SIG-M5 treated with dmso at 0.1 percent for 504 hours (cell line): ENCODE data around the gene RBM15.

Experiments
- DNase-seq: peaks from one replicate; lab custom pipeline; 2025; ENCODE audit not compliant: unreplicated experiment; lab: John Stamatoyannopoulos, UW

Gene RBM15

DNA sequence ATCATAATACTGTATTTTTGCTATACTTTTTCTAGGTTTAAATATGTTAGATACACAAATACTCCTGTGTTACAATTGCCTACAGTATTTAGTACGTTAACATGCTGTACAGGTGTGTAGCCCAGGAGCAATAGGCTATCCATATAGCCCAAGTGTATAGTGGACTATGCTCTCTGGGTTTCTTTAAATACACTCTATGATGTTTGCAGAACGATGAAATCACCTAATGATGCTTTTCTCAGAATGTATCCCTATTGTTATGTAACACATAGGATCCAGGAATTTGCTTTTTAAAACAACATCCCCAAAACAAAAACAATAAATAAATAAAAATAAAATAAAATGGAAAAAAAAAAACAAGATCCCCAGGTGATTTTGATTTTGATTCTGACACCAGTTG is 18.1 kb upstream of the RBM15 start:
- DNase-seq = no peak

DNA sequence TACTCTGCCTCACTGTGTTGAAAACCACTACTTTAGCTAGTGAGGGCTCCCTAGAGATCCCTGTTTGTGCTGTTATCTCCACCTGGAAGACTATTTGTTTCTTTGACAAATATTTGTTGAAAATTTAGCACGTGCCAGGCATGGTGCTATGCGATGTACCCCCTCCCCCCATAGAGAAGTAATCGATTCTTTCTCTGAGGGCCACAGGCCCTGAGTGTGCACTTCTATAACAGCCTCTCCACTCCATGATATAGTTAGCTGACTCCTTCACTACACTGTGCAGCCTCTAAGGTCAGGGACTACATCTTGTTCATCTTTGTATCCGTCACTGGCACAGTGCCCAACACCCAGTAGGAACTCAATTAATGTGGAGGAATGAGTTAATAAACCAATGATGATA is 17.3 kb upstream of the RBM15 start:
- DNase-seq = no peak

DNA sequence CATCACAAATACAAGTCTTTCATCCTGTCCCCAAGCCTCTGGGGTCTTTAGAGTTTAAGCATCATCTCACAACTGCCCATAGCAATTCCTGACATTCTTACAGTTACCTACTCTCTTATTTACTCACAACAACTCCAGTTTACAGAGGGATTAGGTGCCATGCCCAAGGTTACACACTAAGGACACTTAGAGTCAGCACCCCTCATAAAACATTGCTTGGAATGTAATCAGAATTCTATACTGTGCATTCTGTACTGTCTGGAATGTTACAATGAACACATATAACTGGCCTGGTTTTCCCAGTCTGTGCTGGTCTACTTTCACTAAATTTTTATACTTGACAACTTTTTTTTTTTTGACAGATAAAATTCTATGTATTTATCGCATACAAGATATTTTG is 14.5 kb upstream of the RBM15 start:
- no peak for DNase-seq

DNA sequence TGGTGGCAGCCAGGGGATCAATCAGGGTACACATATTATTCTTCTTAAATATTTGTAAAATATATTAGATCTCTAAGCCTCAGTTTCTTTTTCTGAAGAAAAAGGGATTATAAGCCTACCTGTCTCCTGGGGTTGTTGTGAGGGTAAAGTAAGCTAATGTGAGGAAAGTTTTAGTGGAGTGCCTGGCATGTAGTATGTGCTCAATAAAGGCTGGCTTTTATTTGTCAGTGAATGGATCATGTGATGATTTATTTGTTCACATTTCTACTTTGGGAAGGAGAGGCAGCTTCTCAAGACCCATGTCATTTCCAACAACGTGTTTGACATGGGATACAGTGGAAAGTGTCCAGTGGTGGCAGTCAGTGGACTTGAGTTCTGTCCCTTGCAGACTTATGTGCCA is 12.4 kb upstream of the RBM15 start:
- no peak for DNase-seq

DNA sequence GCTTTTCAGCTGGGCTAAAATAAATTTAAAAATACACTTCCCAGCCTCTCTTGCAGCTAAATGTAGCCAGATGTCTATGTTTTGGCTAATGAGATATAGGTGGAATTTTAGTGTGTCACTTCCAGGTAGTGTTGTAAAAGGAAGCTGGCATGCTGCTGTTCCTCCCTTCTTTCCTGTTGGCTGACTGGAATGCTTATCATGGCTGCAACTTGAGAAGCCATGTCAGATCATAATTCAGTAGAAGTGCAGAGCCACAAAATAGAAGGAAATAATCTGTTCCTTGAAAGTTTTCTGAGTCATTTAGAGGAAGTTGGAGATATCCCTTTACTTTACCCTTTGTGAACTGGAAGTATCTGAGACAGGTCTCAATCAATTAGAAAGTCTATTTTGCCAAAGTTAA is 10.9 kb upstream of the RBM15 start:
- DNase-seq = no peak

DNA sequence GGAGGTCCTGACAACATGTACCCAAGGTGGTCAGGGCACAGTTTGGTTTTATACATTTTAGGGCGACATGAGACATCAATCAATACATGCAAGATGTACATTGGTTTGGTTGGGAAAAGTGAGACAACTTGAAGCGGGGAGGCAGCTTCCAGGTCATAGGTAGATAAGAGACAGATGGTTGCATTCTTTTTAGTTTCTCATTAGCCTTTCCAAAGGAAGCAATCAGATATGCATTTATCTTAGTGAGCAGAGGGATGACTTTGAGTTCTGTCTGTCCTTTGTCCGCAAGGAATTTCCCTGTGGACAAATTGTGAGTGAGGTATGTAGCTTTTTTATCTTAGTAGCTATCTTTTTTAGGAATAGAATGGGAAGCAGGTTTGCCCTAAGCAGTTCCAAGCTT is 10.5 kb upstream of the RBM15 start:
- DNase-seq = no peak

DNA sequence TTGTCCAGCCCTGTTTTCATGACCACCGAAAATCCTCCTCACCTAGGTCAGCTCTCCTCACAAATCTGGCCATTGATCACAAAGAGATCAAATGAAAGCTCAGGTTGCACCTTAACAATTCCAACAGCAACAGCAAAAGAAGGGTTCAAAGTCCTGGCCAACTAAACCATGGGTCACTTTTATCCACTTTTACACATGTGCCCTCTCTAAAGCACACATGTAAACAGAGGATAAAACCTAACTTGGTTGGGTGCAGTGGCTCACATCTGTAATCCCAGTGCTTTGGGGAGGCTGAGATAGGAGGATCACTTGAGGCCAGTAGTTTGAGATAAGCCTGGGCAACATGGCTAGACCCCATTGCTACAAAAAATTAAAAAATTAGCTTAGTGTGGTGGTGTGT is 3.9 kb upstream of the RBM15 start:
- no peak for DNase-seq

DNA sequence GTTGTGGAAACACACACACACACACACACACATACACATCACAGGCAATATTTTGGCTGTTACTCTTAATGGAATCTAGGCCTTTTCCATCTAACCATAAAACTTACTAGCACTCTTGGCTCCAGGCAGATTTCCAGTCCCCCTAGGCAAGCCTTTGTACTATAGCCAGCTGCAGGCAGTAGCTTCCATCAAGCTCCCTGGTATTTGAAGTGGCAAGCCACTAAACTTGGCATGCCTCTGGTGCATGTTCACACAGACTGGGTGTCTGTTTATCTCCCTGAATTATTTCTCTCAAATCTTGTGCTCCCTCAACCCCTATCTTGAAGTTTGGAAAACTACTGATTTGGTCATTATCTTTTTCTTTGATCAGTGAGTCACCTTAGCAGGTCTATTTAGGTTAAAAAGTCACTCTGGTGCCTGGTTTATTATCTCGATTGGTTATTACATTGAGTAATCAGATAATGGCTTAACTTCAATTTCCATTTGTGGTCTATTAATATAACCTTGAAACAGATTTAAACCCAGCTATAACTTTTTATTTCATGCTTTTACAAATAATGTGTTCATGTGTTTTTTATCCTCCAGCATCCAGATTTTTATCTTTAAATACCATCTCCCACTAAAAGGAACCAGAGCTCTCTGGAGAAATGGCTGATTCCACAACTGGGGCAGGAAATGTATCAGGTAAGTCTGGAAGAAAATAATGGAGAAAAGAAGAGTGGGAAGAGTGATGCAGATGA is 2.7 kb upstream of the RBM15 start:
- DNase-seq = no peak

DNA sequence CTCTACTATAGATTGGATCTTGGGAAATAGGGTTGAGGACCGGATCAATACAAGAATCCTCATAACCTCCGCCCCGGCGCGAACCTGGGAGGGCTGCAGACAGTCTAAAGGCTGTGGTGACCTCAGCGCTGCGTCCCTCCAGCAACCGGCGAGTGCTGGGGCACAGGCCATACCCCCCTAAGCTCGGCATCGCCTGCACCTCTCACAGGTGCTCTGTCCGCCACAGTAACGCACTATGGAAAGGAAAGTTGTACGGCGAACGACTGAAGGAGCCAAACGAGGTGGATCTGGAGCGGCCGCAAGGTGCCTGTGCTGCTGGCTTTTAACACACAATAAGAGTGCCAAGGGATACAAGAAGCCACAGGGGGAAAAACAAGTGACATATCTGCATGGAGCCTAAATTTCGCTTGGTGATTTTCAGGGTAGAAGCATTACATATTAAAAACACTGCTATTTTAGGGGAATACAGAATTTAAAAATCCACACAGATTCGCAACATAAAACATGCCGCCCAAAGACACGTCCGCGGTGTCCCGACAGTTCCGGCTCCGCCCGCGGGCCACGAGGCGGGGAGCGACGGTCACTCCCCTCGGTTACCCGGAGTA is 1.4 kb upstream of the RBM15 start:
- no peak for DNase-seq

DNA sequence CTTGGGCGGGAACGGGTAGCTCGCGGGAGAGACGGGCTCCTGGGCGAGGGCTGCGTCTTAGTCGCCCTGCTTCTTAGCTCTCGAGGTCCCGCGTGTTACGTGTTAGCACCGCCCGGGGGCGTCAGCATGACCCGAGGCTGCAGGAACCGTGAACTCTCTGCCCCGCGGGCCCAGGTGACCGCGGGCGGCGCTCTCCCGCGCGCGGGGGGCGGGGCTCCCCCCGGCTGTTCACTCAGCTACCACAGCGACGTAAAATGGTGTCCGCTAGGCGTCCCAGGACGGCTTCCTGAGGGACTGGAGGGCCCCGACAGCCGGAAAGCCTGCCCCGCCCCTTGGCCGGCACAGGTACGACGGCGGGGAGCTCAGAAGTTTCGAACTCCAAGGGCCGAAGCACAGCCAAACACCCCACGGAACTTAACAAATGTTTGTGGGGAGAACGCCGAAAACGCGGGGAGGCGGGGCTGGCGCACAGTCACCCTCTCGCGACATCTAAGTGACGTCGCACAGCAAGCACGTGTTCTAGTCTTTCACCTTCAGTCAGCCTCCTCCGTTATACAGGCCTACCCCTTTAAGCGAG is 780 bp upstream of the RBM15 start:
- DNase-seq = peak; percentile 92

DNA sequence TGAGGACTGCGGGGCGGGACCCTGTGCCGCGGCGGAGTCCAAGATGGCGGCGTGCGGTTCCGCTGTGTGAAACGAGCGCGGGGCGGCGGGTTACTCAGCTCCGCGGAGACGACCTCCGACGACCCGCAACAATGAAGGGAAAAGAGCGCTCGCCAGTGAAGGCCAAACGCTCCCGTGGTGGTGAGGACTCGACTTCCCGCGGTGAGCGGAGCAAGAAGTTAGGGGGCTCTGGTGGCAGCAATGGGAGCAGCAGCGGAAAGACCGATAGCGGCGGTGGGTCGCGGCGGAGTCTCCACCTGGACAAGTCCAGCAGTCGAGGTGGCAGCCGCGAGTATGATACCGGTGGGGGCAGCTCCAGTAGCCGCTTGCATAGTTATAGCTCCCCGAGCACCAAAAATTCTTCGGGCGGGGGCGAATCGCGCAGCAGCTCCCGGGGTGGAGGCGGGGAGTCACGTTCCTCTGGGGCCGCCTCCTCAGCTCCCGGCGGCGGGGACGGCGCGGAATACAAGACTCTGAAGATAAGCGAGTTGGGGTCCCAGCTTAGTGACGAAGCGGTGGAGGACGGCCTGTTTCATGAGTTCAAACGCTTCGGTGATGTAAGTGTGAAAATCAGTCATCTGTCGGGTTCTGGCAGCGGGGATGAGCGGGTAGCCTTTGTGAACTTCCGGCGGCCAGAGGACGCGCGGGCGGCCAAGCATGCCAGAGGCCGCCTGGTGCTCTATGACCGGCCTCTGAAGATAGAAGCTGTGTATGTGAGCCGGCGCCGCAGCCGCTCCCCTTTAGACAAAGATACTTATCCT is 430 bp downstream of the RBM15 start:
- no peak for DNase-seq

DNA sequence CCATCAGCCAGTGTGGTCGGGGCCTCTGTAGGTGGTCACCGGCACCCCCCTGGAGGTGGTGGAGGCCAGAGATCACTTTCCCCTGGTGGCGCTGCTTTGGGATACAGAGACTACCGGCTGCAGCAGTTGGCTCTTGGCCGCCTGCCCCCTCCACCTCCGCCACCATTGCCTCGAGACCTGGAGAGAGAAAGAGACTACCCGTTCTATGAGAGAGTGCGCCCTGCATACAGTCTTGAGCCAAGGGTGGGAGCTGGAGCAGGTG is 961 bp downstream of the RBM15 start:
- no peak for DNase-seq

DNA sequence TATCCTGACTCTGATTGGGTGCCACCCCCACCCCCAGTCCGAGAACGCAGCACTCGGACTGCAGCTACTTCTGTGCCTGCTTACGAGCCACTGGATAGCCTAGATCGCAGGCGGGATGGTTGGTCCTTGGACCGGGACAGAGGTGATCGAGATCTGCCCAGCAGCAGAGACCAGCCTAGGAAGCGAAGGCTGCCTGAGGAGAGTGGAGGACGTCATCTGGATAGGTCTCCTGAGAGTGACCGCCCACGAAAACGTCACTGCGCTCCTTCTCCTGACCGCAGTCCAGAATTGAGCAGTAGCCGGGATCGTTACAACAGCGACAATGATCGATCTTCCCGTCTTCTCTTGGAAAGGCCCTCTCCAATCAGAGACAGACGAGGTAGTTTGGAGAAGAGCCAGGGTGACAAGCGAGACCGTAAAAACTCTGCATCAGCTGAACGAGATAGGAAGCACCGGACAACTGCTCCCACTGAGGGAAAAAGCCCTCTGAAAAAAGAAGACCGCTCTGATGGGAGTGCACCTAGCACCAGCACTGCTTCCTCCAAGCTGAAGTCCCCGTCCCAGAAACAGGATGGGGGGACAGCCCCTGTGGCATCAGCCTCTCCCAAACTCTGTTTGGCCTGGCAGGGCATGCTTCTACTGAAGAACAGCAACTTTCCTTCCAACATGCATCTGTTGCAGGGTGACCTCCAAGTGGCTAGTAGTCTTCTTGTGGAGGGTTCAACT is 2.1 kb downstream of the RBM15 start:
- peak; percentile 47 for DNase-seq

DNA sequence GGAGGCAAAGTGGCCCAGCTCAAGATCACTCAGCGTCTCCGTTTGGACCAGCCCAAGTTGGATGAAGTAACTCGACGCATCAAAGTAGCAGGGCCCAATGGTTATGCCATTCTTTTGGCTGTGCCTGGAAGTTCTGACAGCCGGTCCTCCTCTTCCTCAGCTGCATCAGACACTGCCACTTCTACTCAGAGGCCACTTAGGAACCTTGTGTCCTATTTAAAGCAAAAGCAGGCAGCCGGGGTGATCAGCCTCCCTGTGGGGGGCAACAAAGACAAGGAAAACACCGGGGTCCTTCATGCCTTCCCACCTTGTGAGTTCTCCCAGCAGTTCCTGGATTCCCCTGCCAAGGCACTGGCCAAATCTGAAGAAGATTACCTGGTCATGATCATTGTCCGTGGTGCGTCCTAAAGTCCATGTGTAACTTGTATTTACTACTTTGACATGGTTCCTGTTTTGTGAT is 2.7 kb downstream of the RBM15 start:
- no peak for DNase-seq

DNA sequence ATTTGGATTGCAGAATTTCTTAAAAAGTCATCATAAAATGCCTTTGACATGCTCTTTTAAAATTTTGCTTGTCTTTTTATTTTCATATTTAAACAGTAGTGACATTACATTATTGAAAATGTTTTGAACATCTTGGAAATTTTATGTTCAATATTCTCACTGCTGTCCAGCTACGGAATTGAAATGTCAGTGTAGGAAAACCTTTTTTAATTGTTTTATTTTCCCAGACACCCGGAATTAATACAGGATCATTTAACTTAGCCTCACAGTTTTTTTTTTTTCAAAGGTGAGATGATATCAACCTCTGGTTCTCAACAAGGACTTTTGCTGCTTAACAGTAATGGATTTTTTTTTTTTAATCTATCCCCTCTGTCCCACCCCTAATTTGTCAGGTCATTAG is 4.1 kb downstream of the RBM15 start:
- no peak for DNase-seq

DNA sequence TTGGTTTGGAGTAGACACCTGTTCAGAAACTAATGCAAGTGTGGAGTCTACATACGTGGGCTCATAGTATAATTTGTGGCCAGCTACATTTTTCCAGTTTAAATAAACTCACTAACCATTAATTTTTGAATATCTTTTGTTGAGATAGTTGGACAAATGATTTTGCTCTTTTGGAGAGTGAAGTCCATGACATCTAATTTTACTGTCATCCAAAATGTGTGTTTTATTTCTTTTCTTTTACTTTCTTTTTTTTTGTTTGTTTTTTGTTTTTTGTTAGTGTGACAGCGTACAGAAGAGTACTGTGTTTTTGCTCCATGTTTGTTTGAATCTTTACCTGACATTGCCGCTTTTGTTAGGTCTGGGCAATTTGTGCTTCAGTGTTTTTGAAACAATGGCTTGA is 5.0 kb downstream of the RBM15 start:
- no peak for DNase-seq

DNA sequence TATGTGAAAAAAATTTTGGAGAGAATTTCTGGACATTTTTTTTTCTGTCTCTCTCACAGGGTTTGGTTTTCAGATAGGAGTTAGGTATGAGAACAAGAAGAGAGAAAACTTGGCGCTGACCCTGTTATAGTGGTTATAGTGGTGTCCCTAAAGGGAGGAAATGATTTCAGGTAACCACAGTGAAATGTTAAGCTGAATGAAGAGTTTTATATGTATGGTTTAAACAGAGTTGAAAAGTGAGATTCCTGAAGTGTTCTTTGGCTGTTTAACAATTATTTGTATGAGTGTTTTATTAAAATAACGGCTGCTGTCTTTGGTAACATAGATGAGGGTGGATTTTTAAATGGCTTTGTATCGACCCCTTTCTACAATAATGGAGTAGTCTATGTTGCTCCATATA is 6.3 kb downstream of the RBM15 start:
- DNase-seq = no peak

DNA sequence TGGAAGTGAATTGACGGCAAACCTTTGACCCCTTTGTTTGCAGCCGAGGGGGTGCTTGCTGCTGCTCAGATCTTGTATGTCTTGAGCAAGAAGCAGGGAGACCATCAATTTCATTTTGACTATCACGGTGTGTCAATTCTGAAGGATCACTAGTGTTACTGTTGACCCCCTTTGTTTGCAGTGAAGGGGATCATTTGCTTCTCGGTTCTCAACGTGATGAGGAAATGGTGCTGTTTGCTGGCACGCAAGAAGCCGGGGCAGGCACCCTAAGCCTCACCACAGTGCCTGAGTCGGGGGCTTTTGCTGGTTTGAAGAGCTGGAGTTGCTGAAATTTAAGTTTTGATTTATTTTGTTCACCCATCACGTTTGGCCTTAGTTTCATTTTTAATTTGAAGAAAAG is 7.5 kb downstream of the RBM15 start:
- no peak for DNase-seq

DNA sequence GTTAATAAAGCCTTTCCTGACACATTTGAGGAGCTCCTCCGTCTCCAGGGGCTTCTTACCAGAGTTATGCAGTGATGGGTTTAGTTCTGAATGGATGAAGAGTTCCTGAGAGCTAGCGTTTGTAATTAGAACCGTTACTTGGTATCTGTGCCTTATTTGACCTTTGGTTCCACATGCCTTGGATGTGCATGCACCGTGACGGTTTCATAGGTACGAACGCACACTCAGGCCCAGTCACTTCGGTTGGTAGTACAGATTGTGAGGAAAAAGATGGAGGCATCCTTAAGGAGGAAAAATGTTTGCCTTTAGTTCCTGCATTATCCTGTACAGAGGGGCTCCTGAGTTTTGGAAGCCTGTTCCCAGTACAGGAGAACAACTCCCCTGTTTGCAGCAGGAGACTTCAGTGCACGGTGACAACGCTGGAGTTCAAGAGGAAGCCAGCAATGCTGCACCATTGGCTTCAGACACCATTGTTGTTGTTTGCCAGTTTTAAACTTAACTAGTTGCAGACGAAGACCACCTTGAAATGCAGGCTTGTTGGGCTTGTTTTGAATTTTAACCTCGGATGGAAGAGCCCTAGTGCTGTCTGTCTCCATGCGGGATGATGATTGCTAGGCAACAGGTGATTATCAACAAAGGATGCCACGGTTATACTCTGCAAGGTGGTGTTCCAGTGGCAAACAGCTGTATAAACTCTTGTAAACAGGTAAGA is 8.2 kb downstream of the RBM15 start:
- no peak for DNase-seq

DNA sequence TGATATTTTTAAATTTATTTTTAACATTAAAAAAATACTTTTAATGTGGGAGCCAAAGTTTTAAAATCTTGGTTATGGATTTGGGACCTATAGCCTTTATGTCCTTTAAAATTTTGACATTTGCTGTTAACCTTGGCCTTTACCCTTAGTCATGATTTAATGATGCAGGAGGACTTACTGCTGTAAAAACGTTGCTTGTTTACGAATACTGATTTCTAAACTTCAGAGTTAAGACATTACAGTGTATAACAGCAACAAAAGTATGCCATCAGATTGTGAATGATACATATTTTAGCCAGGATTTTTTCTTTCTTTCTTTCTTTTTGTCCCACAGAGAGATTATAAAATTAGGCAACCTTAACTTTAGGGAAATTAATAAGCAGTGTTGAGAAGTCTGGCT is 8.9 kb downstream of the RBM15 start:
- no peak for DNase-seq

DNA sequence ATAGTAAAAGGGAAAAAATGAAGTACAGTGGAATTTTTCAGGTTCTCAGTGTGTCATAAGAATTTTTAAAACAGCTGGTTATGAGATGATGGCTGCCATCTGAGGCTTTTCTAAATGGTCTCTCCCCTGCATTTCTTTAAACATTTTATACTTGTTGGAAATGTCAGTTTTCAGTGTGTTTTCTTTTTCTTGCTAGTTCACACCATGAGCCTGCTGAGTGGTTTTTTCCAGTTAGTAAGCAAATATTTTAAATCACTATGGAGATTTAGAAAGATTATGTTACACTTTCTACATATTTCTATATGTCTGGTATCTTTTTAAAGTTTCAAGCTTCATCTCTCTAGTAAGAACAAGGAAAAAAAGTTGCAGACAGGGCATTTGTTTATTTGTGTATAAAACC is 9.6 kb downstream of the RBM15 start:
- DNase-seq = no peak
